HG02943 (cell line): ENCODE measurements around the gene SEPHS1.
A peak's percentile ranks its signal among the peaks of the same experiment; 100 is the strongest.

ENCODE experiments used
- ATAC-seq: cut with Tn5 transposase; IDR thresholded peaks from one replicate; pipeline ENCODE4 v1.9.1; 2021; ENCODE audit warnings: mild to moderate bottlenecking, low read depth, moderate library complexity; ENCODE audit not compliant: unreplicated experiment

Gene SEPHS1

GRCh38 chr10:13329565-13329964 lies 18.5 kb downstream of the SEPHS1 start:
- ATAC-seq = no peak

- ATAC-seq = no peak
Observed at GRCh38 chr10:13328613-13329012, 19.5 kb downstream of the SEPHS1 start.

- no peak for ATAC-seq
Observed at GRCh38 chr10:13328126-13328525, 20.0 kb downstream of the SEPHS1 start.

- ATAC-seq = no peak
Observed at GRCh38 chr10:13327534-13327933, 20.6 kb downstream of the SEPHS1 start.

- no peak for ATAC-seq
Observed at GRCh38 chr10:13322615-13323148, 25.4 kb downstream of the SEPHS1 start.

GRCh38 chr10:13321576-13321975 lies 26.5 kb downstream of the SEPHS1 start:
- ATAC-seq = no peak

GRCh38 chr10:13319166-13319565 lies 28.9 kb downstream of the SEPHS1 start:
- no peak for ATAC-seq

GRCh38 chr10:13317474-13317873 lies 30.6 kb downstream of the SEPHS1 start:
- no peak for ATAC-seq

- no peak for ATAC-seq
Observed at GRCh38 chr10:13316635-13317311, 31.3 kb downstream of the SEPHS1 start.

GRCh38 chr10:13315361-13315760 lies 32.7 kb downstream of the SEPHS1 start:
- no peak for ATAC-seq

GRCh38 chr10:13311177-13311575 lies 36.9 kb downstream of the SEPHS1 start:
- no peak for ATAC-seq

- no peak for ATAC-seq
Observed at GRCh38 chr10:13310518-13311176, 37.4 kb downstream of the SEPHS1 start.

GRCh38 chr10:13309792-13310191 lies 38.3 kb downstream of the SEPHS1 start:
- no peak for ATAC-seq

- no peak for ATAC-seq
Observed at GRCh38 chr10:13308096-13308495, 40.0 kb downstream of the SEPHS1 start.

GRCh38 chr10:13306103-13306502 lies 42.0 kb downstream of the SEPHS1 start:
- no peak for ATAC-seq

- no peak for ATAC-seq
Observed at GRCh38 chr10:13302821-13303555, 45.1 kb downstream of the SEPHS1 start.

- ATAC-seq = peak; percentile 60
Observed at GRCh38 chr10:13299437-13300287, 48.4 kb downstream of the SEPHS1 start, which contains the start of gene PHYH. Gene PHYH (minus strand): TSS chr10:13300064. CDS start chr10:13300042, 22 bp downstream.

GRCh38 chr10:13298748-13299436 lies 49.2 kb downstream of the SEPHS1 start:
- ATAC-seq = no peak

GRCh38 chr10:13296476-13296875 lies 51.6 kb downstream of the SEPHS1 start:
- ATAC-seq = no peak

GRCh38 chr10:13294784-13295183 lies 53.3 kb downstream of the SEPHS1 start:
- no peak for ATAC-seq
